ENCODE results near the gene INA.

DNA sequence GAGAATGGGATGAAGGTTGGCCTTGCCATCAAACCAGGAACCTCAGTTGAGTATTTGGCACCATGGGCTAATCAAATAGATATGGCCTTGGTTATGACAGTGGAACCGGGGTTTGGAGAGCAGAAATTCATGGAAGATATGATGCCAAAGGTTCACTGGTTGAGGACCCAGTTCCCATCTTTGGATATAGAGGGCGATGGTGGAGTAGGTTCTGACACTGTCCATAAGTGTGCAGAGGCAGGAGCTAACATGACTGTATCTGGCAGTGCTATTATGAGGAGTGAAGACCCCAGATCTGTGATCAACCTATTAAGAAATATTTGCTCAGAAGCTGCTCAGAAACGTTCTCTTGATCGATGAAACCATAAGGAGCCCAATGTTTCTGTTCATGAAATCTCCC lies 30.6 kb upstream of the INA start:
- TF ChIP-seq, protein P1, sequence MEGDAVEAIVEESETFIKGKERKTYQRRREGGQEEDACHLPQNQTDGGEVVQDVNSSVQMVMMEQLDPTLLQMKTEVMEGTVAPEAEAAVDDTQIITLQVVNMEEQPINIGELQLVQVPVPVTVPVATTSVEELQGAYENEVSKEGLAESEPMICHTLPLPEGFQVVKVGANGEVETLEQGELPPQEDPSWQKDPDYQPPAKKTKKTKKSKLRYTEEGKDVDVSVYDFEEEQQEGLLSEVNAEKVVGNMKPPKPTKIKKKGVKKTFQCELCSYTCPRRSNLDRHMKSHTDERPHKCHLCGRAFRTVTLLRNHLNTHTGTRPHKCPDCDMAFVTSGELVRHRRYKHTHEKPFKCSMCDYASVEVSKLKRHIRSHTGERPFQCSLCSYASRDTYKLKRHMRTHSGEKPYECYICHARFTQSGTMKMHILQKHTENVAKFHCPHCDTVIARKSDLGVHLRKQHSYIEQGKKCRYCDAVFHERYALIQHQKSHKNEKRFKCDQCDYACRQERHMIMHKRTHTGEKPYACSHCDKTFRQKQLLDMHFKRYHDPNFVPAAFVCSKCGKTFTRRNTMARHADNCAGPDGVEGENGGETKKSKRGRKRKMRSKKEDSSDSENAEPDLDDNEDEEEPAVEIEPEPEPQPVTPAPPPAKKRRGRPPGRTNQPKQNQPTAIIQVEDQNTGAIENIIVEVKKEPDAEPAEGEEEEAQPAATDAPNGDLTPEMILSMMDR (IDR thresholded peaks at IDR 0.05; ENCODE audit: low read length) = no peak
- no peak for TF ChIP-seq EZH2 (optimal IDR thresholded peaks at IDR 0.05; ENCODE audit: low read depth, low read length)
